GM19455 (cell line): ENCODE measurements around the gene ITPKB.

Experiments used
- ATAC-seq: cut with Tn5 transposase; IDR thresholded peaks from one replicate; pipeline ENCODE4 v1.9.1; 2021; ENCODE audit not compliant: unreplicated experiment

The ITPKB gene

DNA sequence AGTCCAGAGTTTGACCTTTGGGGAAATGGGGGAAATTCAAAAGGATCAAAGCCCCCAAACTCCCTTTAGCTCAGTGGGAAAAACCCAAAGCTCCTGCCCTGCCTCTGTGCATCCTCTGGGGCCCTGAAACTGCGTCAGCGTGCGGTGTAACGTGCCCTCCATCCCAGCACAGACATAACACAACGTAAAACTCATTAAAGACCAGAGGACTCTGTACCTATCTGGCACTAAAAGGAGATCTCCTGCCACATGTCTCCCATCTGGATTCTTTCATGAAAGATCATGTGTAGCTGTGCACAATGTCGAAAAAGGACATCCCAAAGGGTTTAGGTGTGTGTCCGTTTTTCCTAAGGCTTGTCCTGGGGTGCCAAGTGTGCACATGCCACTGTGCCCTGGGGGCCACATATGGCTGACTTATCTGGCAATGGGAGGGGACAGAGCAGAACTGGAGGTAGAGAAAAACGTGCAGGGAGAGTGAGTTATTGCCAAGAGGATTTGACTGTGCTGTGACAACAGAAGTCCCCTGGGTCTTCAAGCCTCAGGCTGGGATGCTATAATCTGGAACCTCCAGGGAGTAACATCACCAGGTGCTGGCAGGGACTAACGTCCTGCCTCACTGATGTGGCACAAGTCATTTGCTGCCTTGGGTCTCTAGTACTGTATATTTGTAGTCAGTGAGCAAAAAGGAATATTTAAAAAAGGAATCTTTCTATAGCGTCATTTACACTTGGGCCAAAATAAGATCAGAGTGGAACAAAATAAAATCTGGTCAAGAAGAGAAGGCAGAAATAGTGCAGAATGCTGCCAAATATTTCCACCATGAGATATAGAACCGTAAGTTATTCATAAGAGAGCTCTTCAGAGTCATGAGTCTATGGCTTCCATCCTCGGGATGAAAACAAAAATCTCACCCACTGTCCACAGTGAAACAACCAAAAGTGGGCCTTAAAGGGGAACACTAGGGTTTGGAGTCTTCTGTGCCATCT lies 52.3 kb downstream of the ITPKB start:
- no peak for ATAC-seq

DNA sequence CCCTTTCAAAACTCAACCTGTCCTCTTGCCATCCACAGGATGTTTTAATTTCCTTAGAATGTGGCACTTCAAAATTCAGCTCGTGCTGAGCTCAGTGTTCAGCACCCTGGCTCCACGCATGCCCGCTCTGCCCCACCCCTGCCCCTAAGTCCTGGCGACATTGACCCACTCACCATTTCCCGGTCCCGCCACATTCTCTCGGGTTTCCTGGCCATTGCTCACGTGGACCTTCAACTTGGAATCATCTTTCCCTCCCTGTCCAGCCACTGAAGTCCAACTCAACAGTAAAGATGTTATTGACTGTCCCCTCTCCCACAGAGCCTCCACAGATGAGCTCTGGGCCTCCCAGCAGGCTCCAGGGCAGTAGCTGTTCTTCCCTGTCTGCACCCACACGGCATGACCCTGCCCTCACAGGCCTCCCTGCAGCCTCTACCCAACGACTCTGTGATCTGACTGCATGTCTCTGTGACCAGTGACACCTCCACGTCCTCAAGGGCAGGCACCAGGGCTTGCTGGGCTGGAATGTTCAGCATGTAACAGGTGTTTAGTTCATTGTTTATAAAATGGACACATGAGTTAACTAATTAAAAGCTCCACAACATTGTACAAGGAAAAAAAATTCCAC lies 53.8 kb downstream of the ITPKB start:
- ATAC-seq: no peak

DNA sequence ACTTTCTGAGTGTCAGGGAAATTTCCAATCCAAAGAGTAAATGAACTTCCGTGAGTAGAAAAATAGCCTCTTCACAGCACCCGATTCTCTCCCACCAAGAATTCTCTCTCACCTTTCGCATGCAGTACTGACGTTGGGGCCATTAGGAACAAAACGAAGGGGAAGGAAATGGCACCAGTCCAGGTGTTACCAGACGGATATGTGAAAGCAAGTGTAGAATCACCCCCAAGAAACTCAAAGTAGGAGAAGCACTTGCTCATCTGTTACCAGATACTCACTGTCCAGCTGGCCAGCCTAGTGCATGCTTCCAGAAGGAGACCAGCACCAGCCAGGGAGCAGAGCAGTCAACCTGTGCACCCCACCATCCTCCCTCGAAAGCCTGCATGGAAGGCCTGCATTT lies 55.1 kb downstream of the ITPKB start:
- no peak for ATAC-seq

DNA sequence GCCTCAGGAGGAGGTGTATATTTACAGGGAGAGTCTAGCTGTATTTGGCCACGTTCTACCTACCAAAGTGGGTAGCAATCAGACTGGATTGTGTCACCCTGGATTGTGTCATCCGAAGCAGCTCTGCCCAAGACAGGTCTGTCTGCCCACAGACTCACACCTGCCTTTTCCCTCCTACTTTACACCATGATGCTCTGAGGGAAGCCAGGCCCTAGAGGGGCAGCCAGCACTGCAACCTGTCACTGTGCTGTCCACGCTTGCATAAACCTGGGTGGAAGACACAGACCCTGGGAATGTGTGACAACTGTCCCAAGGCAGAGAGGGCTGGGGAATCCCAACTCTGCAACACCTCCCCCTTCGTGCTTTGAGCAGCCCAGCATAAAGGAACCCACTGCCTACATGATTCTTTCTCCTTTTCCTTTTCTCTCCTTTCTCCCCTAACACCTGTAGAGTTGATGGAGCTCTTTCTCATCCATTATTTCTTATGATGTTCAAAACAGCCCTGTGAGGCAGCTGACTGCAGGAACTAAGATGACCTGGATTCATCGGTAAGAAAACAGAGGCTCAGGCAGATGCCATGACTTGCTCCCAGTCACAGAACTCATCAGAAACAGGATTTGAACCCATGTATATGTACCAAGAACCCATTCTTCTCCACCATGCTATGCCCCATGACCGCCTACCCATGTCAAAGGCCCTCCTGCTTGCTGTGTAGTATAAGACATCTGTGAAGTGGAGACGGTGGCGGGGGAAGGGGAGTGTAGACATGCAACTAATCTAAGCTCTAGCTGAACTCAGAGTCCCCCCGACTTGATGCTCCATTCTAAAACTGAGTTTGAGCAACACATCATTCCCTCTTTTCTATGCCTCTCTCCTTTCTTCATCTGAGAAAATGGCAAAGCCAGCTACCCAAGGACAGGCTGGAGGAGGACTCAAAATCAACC lies 55.9 kb downstream of the ITPKB start:
- ATAC-seq: no peak

DNA sequence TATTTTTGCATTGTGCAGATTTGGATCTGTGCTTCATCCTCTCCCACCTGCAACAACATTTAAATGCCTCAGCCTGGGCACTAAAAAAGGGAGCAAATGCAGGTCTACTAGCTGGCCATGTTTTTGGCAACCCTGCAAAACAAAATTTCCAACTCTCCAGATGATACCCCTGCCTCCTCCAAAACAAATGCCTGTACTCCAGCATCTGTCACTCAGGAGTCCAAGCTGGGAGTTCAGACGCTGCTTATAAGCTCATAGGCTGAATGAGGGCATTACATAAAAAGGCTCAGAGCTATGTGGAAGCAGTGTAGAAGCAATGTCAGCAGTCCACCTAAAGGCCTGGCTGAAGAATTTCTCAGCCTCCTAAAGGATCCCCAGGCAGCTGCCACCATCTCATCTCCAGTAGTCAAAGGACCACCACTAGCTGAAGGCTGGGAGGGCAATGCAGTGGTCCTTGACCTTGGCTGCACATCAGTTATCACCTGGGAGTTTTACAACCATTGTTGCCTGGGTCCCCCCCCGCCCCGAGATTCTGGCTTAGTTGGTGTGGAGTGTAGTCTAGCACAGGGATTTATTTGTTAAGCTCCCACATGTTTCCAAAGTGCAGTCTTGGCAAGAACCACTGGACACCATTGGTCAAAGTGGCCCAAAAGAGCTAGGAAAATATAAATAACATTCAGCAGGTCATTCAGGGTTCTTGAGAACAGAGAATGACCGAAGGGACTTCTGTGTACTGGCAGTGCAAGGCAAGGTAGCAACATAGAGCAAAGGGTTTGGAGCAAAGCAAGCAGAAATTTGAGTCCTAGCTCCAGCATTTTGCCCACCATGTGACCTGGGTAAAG lies 57.2 kb downstream of the ITPKB start:
- ATAC-seq: no peak

DNA sequence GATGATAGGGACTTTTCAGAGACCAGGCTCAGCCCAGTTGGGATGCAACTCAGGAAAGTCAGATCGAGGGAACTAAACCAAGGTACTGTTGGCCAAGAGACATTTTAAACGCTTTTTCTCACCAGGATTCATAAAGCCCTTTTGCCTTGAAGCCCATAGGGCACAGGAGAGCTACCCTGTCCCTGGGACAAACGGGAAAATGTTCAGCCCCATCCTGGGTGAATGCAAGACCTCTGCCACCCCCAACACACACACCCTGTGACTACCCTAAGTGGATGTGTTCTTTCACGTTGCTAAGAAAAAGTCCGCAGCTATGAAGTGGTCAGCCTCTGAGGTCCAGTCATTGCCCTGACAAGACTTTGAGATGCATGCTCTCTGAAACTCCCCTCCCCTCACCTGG lies 58.4 kb downstream of the ITPKB start:
- no peak for ATAC-seq

DNA sequence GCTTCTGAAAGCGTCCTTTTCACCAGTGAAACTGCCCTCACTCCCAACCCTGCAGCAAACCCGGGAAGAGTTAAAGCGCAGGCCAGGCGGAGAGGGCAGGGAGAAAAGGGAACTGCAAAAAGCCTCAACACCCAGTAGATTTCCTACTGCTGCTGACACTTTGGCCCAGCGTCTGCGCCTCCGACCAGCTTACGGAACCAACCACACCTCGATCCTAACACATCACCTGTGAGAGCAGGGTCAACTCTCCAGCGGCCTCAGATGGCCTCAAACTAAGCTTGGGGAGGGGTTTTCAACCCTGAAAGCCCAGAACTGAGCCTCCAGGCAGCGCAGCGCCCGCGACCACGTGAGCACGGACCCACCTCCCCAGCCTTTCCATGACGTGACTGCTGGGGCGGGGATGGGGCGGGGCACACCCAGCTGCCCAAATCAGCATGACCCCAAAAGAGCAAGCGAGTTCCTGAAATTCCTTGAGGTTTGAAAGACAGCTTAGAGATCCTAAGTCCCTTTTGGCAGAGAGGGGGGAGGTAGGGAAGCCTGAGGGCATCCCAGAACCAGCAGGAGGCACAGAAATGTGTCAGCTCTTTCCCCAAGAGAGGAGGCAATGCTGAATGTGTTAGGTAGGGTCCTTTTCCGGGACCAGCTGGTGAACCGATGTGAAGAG lies 59.1 kb downstream of the ITPKB start:
- ATAC-seq: peak; percentile 57

DNA sequence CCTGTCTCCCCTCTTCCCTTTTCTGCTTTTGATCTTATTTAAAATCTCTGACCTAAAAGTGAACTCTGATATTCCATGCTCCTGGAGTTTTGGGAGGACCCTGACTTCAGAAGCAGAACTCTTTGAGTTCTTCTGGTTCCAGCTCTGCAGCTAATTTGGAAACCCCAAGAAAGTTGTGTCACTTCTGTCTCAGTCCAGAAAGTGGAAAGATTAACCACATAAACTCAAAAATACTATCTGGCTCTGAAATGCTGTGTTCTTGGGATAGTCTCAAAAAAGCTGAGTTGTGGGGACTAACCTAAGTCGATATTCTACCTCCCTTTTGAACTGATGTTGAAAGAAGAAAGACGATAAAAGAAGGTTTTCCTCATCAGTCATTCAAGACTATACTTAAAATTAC lies 59.8 kb downstream of the ITPKB start:
- ATAC-seq: no peak

DNA sequence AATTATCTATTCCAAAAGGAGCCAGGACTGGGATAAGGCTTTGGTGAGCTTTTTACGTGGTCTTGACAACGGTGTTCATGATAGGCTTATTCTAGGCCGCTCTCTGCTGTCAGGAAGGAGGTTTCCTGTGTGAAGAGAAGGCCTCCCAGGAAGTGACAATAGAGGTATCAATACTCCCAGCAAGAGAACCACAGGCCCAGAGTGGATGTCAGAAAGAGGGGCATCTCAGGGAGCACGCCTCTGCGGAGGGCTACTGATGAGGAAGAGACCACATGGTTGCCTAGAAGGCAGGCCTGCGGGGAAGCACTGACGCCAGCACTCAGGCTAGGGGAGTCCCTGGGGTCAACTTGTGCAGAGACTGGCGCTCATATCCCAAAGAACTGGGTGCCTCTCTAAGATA lies 60.4 kb downstream of the ITPKB start:
- no peak for ATAC-seq

DNA sequence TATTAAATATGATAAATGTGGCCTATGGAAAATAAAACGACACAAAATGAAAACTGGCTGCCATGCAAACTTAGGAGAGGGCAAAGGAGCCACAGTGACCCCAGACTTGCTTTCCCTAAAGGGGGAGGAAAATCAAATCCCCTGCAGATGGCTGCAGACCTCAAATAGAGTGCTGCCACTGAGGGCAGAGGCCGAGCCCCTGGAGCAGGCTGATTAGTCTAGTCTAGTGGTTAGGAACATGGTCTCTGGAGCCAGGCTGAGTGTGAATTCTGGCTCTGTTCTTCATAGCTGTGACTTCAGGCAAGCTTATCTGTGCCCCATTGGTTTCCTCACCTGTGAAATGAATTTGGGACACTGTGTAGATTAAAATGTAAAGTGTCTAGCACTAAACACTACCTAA lies 60.8 kb downstream of the ITPKB start:
- ATAC-seq: no peak

DNA sequence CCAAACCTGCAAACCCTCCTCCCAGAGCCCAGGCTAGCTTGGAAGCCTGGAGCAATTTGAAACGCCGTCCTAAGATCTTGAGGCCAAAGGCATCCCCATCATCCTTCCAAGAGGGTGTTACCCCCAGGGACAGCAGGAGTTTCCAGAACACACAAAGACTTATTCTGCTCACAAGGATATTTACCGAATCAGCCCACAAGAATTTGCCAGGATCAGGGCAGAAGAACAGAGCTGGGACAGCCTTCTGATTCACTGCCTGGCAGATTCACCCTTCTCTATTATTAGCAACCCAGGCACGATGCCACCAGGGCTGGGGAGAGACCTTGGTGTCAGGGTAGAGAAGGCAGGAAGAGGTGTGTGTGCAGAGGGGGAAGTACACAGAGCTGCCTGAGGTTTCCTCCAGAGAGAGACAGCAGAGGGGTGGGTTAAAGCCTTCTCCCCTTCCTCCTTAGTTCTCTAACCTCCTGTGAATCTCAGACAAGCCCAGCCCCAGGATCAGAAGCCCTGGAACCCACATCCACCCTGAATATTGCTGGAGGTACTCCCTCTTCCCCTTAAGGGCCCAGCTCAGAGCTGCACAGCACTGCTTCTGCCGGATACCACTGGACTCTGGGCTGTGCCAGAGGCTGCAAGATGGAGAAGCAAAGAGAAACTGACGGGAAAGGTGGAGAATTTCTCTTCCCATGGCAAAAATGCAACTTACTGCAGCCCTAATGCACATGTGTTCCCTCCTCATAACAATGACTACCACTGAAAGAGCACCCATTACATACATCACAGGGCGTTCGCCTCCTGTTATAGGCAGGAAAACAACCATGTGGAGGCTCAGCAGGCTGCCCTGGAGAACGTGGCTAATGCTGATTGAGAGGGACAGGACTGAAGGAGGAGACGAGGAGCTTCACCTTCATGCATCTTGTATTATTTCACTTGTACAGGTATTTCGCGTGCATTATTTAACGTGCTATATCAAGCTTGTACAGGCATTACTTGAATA lies 61.8 kb downstream of the ITPKB start:
- no peak for ATAC-seq

DNA sequence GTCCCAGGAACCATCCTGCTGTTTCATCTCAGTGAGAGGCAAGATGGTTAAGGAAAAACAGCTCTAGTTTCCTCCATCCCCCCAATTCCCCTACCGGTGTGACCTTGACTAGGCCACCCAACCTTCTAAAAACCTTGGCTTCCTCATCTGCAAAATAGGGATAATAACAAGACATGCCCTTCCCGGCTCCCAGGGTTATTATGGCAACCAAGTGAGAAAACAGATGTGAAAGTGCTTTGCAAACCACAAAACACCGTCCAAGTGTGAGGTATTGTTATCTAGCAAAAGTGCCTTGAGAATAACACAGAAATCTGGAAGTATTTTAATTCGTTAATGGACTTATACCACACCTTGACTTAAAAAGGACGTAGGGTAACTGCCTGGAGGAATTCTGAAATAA lies 62.7 kb downstream of the ITPKB start:
- ATAC-seq: no peak

DNA sequence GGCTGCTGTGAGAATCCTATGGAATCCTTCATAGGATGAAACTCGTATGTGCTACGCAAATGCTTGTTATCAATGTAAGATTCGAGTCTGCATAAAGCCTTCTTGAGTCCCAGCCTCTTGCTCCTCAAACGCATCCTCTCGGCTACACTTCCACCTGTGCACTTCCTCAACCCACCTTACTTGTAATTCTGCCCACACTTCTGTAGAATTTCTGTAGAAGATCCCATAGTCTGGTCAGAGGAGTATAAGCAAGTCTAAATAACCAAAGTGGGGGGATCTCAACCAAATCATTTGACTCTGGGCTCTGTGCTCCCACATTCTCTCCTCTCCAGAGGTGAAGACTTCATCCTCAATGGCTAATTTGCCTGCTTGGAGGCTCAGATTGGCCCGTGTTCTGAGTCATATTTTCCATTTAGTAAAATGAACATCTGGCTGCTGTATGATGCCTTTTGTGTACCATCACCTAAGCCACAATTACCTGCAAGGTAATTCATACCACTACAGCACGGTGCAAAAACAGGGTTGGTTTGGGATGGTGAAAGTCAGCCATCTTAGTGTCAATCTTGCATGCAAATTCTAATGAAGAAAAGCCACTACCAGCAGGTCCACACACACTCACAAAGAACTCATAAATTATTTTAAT lies 63.2 kb downstream of the ITPKB start:
- no peak for ATAC-seq

DNA sequence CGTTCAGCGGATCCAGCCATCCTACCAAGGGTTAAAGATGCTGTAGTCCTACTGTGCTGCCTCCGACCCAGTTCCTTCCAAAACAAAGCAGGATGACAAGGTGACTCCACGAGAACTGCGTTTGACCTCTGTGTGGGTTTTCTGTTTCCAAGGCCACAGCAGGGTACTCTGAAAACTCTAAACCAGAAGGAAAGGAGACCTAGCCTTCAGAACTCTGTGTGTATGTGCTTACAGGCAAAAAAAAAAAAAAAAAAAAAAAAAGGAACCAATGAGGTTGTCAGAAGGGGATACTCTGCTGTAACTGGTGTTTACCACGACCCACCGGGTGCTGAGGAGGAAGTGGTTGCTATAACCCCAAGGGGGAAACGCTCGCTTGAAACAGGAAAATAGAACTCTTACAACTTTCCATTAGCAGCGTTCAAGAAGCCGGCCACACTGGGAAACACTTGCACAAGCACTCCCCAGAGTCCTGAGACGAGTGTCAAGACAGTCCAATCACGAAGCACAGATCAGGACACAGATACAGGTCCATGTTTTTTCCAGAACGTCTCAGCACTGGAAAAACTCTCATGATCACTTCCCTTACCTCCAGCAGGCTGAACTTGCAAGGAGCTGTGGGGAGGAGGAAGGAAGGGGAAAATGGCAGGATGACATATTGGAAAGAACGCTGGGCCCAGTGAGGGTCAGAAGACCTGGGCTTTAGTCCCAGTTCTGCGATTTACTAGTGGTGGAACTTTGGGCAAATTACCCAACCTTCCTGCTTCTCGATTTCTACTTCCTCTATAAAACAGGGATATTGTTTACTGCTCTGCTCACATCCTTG lies 64.0 kb downstream of the ITPKB start:
- ATAC-seq: peak; percentile 80

DNA sequence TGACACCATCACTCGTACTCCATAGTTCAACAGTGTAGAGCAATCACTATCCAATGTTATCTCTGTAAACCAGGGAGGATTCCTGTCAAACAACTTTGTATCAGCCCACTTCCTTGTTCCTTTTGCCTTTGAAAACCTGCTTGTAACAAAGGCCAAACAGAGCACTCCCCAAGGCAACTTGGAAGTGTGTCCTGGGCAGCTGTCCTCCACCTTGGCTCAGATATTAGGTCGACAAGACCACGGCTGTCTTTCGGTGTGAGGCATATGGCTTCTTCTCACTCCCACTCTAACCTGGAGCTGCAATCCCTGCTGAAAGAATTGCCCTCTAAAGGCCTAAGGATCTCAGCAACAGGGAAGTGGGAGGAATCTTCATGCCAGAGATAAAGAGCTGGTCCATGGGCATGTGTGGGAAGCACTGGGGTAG lies 66.7 kb downstream of the ITPKB start:
- ATAC-seq: no peak

DNA sequence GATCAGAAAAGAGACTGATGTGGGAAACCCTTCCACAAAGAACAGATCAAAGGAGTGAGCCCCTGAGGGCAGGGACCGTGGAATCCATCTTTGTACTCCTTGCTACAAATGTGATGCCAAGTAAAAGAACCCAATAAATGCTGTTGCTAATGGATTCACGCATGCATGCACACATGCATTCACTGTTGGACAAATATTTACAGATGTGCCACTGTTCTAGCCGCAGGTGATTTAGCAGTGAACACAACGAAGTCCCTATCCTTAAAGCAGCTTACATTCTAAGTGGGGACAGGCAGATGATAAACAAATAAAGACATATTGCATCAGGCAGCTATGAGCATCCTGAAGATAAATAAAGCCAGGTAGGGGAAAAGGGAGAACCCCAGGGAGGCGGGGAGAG lies 67.8 kb downstream of the ITPKB start:
- no peak for ATAC-seq

DNA sequence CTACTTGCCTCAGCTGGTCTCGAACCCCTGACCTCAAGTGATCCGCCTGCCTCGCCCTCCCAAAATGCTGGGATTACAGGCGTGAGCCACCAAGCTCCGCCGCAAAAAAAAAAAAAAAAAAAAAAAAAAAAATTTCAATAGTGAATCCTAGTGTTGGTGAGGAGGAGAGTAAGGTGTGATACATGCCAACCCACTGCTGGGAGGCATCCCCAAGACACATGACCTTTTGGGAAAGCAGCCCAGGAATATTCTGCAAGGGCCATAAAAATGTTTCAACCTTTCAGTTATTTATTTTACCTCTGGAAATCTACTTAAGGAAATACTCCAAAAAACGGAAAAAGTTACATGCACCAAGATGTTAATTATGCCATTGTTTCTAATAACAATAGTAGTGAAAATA lies 69.0 kb downstream of the ITPKB start:
- ATAC-seq: no peak
